ENCODE measurements around the gene P2RY11.

P2RY11 gene

GRCh38 chr19:10158485-10158884 lies 47.0 kb downstream of the P2RY11 start:
- ATAC-seq, result no peak

GRCh38 chr19:10159610-10160009 lies 48.1 kb downstream of the P2RY11 start:
- TF ChIP-seq POU6F1 (CRISPR knock-in tag; IDR thresholded peaks at IDR 0.05; ENCODE audit: borderline replicate concordance, low read depth) (no peak), TOX (CRISPR knock-in tag; IDR thresholded peaks at IDR 0.05; ENCODE audit: borderline replicate concordance) (no peak), BACH2 (CRISPR knock-in tag; IDR thresholded peaks at IDR 0.05; ENCODE audit: borderline replicate concordance) (no peak), ESRRG (CRISPR knock-in tag; IDR thresholded peaks at IDR 0.05) (no peak), TCF4 (CRISPR knock-in tag; IDR thresholded peaks at IDR 0.05; ENCODE audit: borderline replicate concordance) (no peak), RARB (CRISPR knock-in tag; IDR thresholded peaks at IDR 0.05) (no peak), SNAI2 (CRISPR knock-in tag; IDR thresholded peaks at IDR 0.05) (no peak), GLIS3 (CRISPR knock-in tag; IDR thresholded peaks at IDR 0.05) (no peak), TSHZ2 (CRISPR knock-in tag; IDR thresholded peaks at IDR 0.05) (no peak), OSR1 (CRISPR knock-in tag; IDR thresholded peaks at IDR 0.05) (no peak), CREB5 (CRISPR knock-in tag; IDR thresholded peaks at IDR 0.05; ENCODE audit: low read depth) (no peak), CSRNP3 (CRISPR knock-in tag; IDR thresholded peaks at IDR 0.05) (no peak), ZC3H10 (CRISPR knock-in tag; IDR thresholded peaks at IDR 0.05) (no peak), PATZ1 (CRISPR knock-in tag; IDR thresholded peaks at IDR 0.05; ENCODE audit: borderline replicate concordance) (no peak), ZFP30 (CRISPR knock-in tag; IDR thresholded peaks at IDR 0.05) (no peak), ZNF565 (CRISPR knock-in tag; conservative IDR thresholded peaks at IDR 0.05; ENCODE audit: low read depth) (no peak), CSDC2 (CRISPR knock-in tag; IDR thresholded peaks at IDR 0.05) (no peak)
- ATAC-seq, result no peak

More at GRCh38 chr19:10158485-10158884, 47.0 kb downstream of the P2RY11 start:
- TF ChIP-seq ZNF8 (CRISPR knock-in tag; IDR thresholded peaks at IDR 0.05), result no peak

- no peak for TF ChIP-seq ZNF565 (CRISPR knock-in tag; conservative IDR thresholded peaks at IDR 0.05; ENCODE audit: low read depth)
- no peak for TF ChIP-seq POU6F1 (CRISPR knock-in tag; IDR thresholded peaks at IDR 0.05; ENCODE audit: borderline replicate concordance, low read depth)
- TF ChIP-seq ZFP3 (CRISPR knock-in tag; IDR thresholded peaks at IDR 0.05), result no peak
- TF ChIP-seq TOX (CRISPR knock-in tag; IDR thresholded peaks at IDR 0.05; ENCODE audit: borderline replicate concordance), result no peak
- no peak for TF ChIP-seq RARB (CRISPR knock-in tag; IDR thresholded peaks at IDR 0.05)
- no peak for TF ChIP-seq ZFP30 (CRISPR knock-in tag; IDR thresholded peaks at IDR 0.05)
- no peak for TF ChIP-seq SNAI2 (CRISPR knock-in tag; IDR thresholded peaks at IDR 0.05)
- TF ChIP-seq ISL1 (CRISPR knock-in tag; IDR thresholded peaks at IDR 0.05), result no peak
- TF ChIP-seq OSR1 (CRISPR knock-in tag; IDR thresholded peaks at IDR 0.05), result no peak
- no peak for TF ChIP-seq ZNF8 (CRISPR knock-in tag; IDR thresholded peaks at IDR 0.05)
- no peak for ATAC-seq
Observed at GRCh38 chr19:10163536-10163935, 52.0 kb downstream of the P2RY11 start.
